ENCODE measurements around the gene CORO7.

- TF ChIP-seq TAF1 (IDR thresholded peaks at IDR 0.05; ENCODE audit: borderline replicate concordance, insufficient read depth, low read length) (no peak), POLR2AphosphoS5 (IDR thresholded peaks at IDR 0.05; ENCODE audit: low read depth, low read length) (no peak), SIN3A (IDR thresholded peaks at IDR 0.05; ENCODE audit: borderline replicate concordance, insufficient read depth, low read length) (no peak)
- TF ChIP-seq, protein P1, sequence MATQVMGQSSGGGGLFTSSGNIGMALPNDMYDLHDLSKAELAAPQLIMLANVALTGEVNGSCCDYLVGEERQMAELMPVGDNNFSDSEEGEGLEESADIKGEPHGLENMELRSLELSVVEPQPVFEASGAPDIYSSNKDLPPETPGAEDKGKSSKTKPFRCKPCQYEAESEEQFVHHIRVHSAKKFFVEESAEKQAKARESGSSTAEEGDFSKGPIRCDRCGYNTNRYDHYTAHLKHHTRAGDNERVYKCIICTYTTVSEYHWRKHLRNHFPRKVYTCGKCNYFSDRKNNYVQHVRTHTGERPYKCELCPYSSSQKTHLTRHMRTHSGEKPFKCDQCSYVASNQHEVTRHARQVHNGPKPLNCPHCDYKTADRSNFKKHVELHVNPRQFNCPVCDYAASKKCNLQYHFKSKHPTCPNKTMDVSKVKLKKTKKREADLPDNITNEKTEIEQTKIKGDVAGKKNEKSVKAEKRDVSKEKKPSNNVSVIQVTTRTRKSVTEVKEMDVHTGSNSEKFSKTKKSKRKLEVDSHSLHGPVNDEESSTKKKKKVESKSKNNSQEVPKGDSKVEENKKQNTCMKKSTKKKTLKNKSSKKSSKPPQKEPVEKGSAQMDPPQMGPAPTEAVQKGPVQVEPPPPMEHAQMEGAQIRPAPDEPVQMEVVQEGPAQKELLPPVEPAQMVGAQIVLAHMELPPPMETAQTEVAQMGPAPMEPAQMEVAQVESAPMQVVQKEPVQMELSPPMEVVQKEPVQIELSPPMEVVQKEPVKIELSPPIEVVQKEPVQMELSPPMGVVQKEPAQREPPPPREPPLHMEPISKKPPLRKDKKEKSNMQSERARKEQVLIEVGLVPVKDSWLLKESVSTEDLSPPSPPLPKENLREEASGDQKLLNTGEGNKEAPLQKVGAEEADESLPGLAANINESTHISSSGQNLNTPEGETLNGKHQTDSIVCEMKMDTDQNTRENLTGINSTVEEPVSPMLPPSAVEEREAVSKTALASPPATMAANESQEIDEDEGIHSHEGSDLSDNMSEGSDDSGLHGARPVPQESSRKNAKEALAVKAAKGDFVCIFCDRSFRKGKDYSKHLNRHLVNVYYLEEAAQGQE (IDR thresholded peaks at IDR 0.05; ENCODE audit: insufficient read depth in 1 of 2, low read depth in 2 of 2, low read length in 2 of 2), result no peak
These were observed 27.6 kb upstream of the CORO7 start for GRCh38 chr16:4443986-4444385.

Data from PFSK-1 (cell line).